RWPE2 (cell line): Measurements from ENCODE around the gene C6orf89.

Experiments used
- ATAC-seq: fragments of 200-7000 bp; cut with Tn5 transposase; 3 replicates; pipeline ENCODE4 v1.9.1; 2021; ENCODE audit warnings: low read depth
- DNase-seq: peaks from one replicate; pipeline ENCODE4 v3.0.0-alpha.2; 2020; ENCODE audit warnings: low spot score
- H3K27ac ChIP-seq: fragments of 450-650 bp; 2 replicates; pipeline ENCODE4 v1.5.1; 2017; ENCODE audit warnings: mild to moderate bottlenecking; ENCODE audit not compliant: poor library complexity, severe bottlenecking
- H3K27me3 ChIP-seq: fragments of 250-450 bp; sonication (Bioruptor Pico); 2 replicates; pipeline ENCODE4 v1.5.1; 2021; ENCODE audit warnings: mild to moderate bottlenecking, moderate library complexity; ENCODE audit not compliant: insufficient read depth, poor library complexity, severe bottlenecking
- H3K36me3 ChIP-seq: fragments of 250-450 bp; sonication (Bioruptor Pico); 2 replicates; pipeline ENCODE4 v1.5.1; 2020; ENCODE audit warnings: low read depth, mild to moderate bottlenecking, moderate library complexity
- H3K4me1 ChIP-seq: fragments of 250-450 bp; sonication (Bioruptor Pico); 2 replicates; pipeline ENCODE4 v1.5.1; 2021; ENCODE audit warnings: mild to moderate bottlenecking, moderate library complexity; ENCODE audit not compliant: insufficient read depth, poor library complexity, severe bottlenecking
- H3K4me3 ChIP-seq: fragments of 250-450 bp; sonication (Bioruptor Pico); 2 replicates; pipeline ENCODE4 v1.5.1; 2021; ENCODE audit warnings: mild to moderate bottlenecking, moderate library complexity; ENCODE audit not compliant: severe bottlenecking
- H3K9me3 ChIP-seq: fragments of 250-450 bp; sonication (Bioruptor Pico); 2 replicates; pipeline ENCODE4 v1.5.1; 2021; ENCODE audit warnings: mild to moderate bottlenecking, moderate library complexity; ENCODE audit not compliant: severe bottlenecking
- TF ChIP-seq, protein P1 (sequence below): fragments of 450-650 bp; IDR thresholded peaks from one replicate; pipeline ENCODE4 v1.5.1; 2017; ENCODE audit warnings: mild to moderate bottlenecking, moderate library complexity; ENCODE audit not compliant: poor library complexity, severe bottlenecking

Gene C6orf89

DNA sequence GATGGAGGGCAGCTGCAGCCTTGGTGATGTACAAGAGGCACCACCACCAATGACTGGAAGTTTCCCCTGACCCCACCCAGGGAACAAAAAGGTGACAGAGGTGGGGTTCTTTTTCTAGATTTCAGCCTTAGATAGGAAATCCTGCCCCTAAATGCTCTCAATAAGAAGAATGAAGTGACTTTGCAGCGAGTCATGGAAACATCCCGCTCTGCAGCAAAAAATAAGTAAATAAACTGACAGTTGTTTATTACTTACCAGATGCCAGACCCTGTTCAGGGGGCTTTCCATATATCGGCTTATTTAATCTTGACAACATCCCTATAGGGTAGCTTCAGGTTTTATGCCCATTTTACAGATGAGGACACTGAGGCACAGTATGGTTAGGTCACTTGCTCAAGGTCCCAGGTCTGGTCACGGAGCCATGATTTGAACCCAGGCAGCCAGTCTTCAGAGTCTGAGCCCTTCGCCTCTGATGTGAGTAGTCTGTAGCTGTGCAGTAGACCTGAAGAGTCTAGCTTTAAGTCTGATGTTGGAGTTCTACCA lies 19.2 kb downstream of the C6orf89 start:
- TF ChIP-seq, protein P1, sequence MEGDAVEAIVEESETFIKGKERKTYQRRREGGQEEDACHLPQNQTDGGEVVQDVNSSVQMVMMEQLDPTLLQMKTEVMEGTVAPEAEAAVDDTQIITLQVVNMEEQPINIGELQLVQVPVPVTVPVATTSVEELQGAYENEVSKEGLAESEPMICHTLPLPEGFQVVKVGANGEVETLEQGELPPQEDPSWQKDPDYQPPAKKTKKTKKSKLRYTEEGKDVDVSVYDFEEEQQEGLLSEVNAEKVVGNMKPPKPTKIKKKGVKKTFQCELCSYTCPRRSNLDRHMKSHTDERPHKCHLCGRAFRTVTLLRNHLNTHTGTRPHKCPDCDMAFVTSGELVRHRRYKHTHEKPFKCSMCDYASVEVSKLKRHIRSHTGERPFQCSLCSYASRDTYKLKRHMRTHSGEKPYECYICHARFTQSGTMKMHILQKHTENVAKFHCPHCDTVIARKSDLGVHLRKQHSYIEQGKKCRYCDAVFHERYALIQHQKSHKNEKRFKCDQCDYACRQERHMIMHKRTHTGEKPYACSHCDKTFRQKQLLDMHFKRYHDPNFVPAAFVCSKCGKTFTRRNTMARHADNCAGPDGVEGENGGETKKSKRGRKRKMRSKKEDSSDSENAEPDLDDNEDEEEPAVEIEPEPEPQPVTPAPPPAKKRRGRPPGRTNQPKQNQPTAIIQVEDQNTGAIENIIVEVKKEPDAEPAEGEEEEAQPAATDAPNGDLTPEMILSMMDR = no peak
- H3K4me3 ChIP-seq = no peak overlapping the region
- no peaks in the 10 kb centered on the region for H3K4me1 ChIP-seq
- H3K9me3 ChIP-seq = no peaks in the 10 kb centered on the region
- ATAC-seq (no peak), DNase-seq (no peak)
- H3K27ac ChIP-seq = no peak overlapping the region
- H3K27me3 ChIP-seq = no peaks in the 10 kb centered on the region
- H3K36me3 ChIP-seq = peaks cover 47% of the 10 kb centered on the region

DNA sequence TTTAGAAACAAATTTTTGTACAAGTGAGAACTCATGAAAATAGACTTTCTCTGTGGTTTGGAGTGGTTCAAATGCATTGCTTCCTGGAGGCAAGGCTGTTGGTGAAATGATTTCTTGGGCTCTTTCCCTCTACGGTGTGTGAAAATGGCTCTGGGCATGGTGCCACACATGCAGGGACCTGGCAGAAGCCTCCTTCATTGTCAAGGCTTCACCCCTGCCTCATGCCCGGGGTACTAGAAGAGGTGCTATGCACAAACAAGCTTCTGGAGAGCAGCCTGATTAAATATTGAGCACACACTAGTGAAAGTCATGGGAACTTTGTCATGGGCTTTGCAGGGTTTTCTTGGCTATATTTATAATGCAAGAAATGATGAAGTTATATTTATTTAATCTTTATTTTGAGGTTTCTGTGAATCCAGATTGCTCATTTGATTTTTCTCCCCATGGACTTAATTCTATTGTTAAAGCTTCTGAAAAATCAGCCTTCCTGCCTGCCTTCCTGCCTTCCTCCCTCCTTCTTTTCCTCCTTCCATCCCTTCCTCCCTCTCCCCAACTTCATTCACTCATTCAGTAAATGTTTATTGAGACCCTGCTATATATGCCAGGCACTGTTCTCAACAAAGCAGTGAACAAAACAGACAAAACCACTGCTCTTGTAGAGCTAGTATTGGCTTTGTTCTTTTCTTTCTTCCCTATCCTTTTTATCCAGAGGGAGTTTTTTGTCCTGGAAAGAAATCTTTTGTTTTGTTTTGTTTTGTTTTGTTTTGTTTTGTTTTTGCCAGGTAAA lies 21.0 kb downstream of the C6orf89 start:
- H3K27ac ChIP-seq = no peak overlapping the region
- H3K9me3 ChIP-seq = no peaks in the 10 kb centered on the region
- H3K4me1 ChIP-seq = no peaks in the 10 kb centered on the region
- H3K27me3 ChIP-seq = no peaks in the 10 kb centered on the region
- TF ChIP-seq, protein P1 = no peak
- DNase-seq = no peak
- no peak overlapping the region for H3K4me3 ChIP-seq
- ATAC-seq = no peak
- H3K36me3 ChIP-seq = peaks cover 39% of the 10 kb centered on the region

DNA sequence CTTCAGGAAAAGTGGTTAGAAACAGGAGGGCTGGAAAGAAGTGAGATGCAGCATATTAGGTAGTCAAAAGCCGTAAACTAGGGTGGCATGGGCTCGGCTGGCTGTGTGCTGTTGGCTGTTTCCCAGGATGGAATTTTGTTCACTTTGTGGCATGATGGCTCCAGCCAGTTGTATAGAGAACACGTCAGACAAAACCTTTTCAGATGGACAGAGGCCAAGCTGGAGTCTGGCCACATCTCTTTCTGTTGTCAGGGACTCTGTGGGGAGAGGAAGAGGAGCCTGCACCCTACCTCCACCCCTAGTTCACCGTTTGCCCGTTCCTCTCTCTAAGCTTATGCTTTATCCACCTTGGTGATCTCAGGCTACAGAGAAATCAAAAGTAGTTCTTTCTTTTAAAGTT lies 22.0 kb downstream of the C6orf89 start:
- ATAC-seq (no peak), DNase-seq (no peak)
- TF ChIP-seq, protein P1 = no peak
- Histone ChIP-seq H3K4me3 (no peak overlapping the region), H3K4me1 (peaks cover 8% of the 10 kb centered on the region), H3K27ac (no peak overlapping the region), H3K9me3 (no peaks in the 10 kb centered on the region), H3K27me3 (no peaks in the 10 kb centered on the region), H3K36me3 (peaks cover 28% of the 10 kb centered on the region)

DNA sequence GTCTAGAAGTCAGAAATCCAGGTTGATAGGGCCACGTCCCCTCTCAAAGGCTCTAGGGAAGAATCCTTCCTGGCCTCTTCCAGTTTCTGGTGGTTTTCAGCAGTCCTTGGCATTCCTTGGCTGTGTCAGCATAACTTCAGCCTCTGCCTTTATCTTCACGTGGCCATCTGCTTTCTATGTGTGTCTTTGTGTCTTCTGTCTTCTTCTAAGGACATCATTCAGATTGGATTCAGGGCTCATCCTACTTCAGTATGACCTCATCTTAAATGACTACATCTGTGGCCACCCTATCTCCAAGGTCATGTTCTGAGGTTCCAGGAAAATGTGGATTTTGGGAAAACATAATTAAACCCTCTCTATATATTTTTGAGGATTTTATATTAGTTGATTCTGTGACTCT lies 23.0 kb downstream of the C6orf89 start:
- H3K27ac ChIP-seq = no peak overlapping the region
- no peak overlapping the region for H3K4me3 ChIP-seq
- H3K9me3 ChIP-seq = no peaks in the 10 kb centered on the region
- TF ChIP-seq, protein P1 = no peak
- peaks cover 17% of the 10 kb centered on the region for H3K4me1 ChIP-seq
- DNase-seq (no peak), ATAC-seq (no peak)
- H3K36me3 ChIP-seq = peaks cover 24% of the 10 kb centered on the region
- no peaks in the 10 kb centered on the region for H3K27me3 ChIP-seq

DNA sequence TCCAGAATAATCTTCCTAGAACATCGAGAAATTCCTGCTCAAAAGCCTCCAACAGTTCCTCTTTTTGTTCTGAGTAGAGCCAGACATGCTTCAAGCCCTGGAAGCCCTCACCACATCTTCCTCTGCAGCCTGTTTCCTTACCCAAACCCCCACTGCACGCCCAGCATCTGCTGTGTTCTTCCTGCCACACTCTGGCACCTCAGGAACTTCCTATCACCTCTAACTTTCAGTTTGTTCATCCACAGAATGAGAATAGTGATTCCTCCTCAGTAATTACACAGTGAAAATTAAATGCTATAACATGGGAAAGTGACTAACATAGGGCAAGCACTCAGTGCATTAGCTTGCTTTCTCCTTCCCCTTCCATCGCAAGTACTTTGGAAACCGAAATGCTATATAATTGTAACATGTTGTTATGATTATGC lies 26.3 kb downstream of the C6orf89 start:
- TF ChIP-seq, protein P1 = no peak
- no peak for ATAC-seq
- DNase-seq = no peak
- Histone ChIP-seq H3K36me3 (peaks cover 32% of the 10 kb centered on the region), H3K27me3 (no peaks in the 10 kb centered on the region), H3K27ac (peak overlapping the region; percentile 65), H3K4me3 (no peak overlapping the region), H3K9me3 (no peaks in the 10 kb centered on the region), H3K4me1 (peaks cover 20% of the 10 kb centered on the region)
